HG02678 (cell line): ENCODE data around the gene FAM180B.
"Not testable (repeated sequence)": the region's sequence is repeated elsewhere in the genome, so short reads cannot be mapped to it uniquely, and the experiment has no call there.

ENCODE experiments used
- ATAC-seq: cut with Tn5 transposase; IDR thresholded peaks from one replicate; pipeline ENCODE4 v1.9.1; 2021; ENCODE audit warnings: mild to moderate bottlenecking, moderate library complexity; ENCODE audit not compliant: unreplicated experiment

FAM180B gene

DNA sequence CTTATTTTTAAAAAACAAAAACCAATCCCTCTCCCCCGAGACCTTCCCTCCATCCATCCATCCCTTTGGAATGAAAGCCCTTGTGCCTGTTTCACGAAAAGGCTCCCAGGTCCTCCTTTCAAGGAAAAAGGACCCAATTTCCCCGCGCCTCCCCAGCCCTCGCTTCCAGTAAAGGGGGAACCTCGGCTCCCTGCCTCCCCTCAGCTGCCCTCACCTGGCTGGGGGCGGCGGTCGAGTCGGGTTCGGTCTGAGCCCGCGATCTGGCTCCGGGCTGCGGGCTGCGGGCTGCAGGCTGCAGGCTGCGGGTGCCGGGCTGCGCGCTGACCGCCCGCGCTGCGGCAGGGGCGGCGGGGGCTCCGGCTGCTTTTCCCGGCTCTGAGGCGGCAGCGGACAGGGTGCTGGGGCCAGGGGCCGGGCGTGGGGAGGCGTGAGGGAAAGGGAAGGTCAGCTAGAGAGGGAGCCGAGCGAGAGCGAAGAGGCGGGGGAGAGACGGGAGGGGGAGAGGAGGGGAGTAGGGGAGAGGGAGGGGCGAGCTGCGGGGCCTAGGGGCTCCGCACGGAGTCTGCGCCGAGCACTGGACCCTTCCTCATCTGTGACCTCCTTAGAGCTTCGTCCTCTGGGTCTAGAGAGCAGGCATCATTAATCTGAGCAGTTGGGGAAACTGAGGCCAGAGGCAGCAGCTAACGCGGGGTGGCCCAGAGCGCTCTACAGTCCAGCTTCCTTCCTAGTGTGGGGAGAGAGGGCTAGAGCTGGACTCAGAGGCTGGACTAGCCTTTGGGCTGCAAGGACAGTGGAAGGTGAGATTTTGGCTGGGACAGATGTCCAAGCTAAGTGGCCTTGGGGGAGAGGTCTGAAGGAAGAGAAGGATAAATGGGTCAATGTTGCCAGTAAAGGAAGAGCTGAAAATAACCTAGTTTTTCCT, 7.7 kb downstream of the FAM180B start, which contains the start of gene C1QTNF4:
C1QTNF4 (minus strand) TSS at position 478 of the 922 bp plus-strand sequence. CDS start 3,601 bp downstream, outside the sequence.
- no peak for ATAC-seq

DNA sequence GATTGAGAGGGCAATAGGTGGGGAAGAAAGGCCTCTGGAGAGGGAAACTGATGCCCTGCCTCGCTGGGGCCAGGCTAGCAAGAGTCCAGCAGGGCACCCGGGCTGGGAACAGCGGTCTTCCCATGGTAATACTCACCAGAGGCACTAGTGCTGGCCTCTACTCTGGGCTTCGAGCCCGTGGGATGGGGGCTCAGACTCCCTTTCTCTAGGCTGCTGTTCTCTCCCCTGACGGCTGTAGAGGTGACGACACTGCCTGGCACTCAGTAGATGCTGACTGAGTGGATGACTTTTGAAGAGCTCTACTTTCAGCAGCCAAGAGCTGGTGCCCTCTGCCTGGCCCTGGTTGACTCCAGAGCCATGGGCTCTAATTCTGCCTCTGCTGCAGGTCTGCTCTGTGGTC, 8.6 kb downstream of the FAM180B start:
- ATAC-seq: no peak

GRCh38 chr11:47595967-47596366, 9.5 kb downstream of the FAM180B start:
- no peak for ATAC-seq

DNA sequence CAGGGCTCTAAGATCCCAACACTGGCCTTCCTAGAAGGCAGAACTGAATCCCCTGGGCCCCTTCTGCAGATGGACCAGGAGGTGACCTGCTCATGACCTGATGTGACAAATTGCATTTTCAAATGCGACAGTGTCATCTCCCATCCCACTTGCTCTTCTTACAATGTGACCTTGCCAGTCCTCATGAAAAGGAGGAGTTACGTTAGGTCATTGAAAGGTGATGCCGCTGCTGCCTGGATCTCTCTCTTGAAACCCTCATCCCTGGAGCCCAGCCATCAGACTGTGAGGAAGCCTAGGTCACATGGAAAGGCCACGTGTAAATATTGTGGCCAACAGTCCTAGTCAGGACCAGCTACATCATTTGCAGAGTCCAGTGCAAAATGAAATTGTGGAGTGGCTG, 13.4 kb downstream of the FAM180B start:
- ATAC-seq: no peak

DNA sequence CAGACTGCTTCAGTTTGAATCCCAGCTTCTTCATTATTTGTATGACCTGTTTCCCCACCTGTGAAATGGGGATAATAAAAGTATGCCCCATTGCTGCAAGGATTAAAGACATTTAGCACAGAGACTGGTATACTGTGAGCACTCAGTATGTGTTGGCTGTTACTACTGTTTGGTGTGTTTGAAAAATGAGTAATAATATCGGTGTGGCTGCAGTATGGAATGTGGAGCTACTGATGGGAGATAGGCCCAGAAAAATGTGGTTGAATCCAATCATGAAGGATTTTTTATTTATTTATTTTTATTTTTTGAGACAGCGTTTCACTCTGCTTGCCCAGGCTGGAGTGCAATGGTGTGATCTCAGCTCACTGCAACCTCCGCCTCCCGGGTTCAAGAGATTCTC, 16.8 kb downstream of the FAM180B start:
- no peak for ATAC-seq

- ATAC-seq: no peak
Observed at GRCh38 chr11:47605921-47606320, 19.4 kb downstream of the FAM180B start.

DNA sequence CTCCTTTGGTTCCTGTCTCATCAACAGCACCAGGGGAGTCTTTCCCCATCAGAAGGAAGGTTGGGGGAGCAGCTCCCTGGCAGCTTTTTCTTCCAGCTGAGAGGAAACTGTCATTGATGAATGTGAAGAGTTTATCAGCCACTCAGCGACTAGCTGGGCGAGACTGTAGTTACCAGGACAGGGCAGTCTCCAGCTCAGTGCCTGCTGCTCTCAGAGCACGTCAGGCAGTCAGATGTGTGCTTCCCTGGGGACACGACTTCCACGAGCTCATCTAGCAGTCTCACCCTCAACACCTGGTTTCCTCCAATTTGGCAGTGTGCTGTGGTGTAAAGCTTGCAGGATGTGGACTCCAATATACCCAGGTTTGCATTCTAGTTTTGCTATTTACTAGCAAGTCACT, 20.3 kb downstream of the FAM180B start:
- ATAC-seq: no peak

DNA sequence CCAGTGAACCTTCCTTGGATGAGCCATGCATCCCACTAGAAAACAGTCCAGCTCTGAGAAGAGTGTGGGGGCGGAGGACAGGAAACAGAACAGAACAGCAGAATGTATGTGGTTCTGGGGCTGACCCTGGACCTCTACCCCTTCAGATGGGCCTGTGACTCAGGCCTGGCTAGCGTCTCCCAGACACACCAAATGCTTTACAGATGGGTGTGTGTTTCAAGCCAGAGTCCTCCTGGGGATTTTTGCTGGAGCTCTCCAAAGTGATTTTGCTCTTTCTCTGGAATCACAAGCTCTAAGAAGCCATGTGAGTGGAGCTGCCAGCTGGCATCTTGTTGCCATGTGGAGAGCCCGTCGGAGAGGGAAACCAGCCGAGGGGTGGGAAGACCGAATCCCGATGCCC, 20.9 kb downstream of the FAM180B start:
- ATAC-seq: no peak

DNA sequence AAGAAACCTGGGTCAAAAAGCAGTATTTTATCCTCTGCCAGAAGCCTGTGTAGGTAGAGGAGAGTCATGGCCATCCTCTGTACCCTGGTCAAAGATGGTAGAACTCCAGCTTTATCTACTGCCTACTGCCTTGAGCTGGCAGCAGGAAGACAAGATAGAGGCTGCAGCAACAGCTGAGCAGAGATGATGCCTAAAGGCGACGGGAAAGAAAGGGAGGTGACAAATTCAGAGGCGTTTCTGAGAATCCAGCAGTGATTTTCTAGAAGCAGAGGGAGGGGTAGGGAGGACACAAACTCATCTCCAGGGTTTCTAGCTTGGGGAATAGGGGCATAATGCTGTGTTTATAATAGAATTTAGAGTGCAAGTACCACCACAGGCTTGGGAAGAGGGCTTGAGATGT, 23.2 kb downstream of the FAM180B start:
- no peak for ATAC-seq

- peak; percentile 74 for ATAC-seq
Observed at GRCh38 chr11:47611348-47611794, 24.9 kb downstream of the FAM180B start.

- ATAC-seq: no peak
Observed at GRCh38 chr11:47615249-47615648, 28.8 kb downstream of the FAM180B start.

DNA sequence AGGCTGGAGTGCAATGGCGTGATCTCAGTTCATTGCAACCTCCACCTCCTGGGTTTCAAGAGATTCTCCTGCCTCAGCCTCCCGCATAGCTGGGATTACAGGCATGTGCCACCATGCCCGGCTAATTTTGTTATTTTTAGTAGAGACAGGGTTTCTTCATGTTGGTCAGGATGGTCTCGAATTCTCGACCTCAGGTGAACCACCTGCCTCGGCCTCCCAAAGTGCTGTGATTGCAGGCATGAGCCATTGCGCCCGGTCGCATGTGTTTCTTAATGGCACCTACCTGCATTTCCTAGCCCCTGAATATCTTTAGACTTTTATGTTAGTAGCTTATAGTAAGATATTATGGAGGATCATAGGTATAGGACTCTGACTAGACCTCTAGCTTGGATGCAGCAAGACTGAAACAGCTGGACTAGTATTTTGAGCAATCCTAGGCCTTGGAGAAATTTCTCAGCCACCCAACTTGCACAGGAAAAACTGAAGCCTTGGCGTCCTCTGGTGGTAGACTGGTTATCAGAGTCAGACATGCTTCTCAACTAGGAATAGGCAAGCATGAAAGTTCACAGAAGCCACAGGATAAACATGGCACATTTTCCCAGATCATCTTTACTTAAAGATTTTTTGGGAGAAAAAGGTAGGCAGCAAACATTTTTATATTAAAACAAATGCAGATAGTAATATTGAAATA, 30.4 kb downstream of the FAM180B start:
- no peak for ATAC-seq

DNA sequence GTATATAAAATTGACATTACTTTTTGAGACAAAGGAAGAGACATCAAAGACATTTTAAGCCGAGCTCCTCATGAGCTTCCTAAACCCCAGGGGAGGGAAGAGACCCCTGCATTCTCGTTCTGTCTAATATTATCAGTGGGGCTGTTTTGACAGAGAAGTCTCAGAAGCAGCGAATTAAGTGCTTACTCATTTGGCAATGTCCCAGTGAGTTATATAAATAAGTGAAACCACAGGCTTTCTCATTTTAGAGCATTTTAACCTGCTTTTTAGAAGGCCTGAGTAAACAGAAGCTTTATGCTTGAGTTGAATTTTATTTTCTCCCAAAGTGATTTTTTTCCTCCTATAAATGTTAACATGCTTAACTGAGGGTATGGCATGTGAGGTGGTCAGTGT, 30.9 kb downstream of the FAM180B start:
- ATAC-seq: no peak

- no peak for ATAC-seq
Observed at GRCh38 chr11:47620836-47621378, 34.4 kb downstream of the FAM180B start.

- ATAC-seq: no peak
Observed at GRCh38 chr11:47626234-47626633, 39.8 kb downstream of the FAM180B start.

GRCh38 chr11:47628026-47628425, 41.5 kb downstream of the FAM180B start:
- ATAC-seq: no peak

DNA sequence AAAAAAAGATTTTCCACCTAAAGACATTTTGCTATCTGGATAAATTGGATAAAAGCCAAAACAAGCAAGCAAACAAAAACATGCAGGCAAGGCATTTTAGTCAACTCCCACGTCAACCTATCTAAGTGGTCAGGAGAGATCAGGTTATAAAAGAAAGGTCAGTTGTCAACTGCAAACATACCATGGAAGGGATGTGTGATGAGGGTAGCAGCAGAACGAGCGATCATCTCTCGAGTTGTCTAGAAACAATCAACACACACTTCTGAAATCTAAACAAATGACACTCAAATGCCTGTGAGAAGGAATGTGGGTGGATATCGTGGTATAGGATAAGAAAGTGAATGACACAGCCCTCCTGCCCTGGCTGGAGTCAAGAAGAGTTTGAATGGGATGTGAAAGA, 45.0 kb downstream of the FAM180B start:
- no peak for ATAC-seq

DNA sequence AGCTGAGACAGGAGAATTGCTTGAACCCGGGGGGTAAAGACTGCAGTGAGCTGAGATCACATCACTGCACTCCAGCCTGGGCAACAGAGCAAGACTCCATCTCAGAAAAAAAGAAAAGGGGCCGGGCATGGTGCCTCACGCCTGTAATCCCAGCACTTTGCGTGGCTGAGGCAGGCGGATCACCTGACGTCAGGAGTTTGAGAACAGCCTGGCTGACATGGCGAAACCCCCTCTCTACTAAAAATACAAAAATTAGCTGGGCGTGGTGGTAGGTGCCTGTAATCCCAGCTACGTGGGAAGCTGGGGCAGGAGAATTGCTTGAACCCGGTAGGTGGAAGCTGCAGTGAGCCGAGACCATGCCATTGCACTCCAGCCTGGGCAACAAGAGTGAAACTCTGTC, 49.9 kb downstream of the FAM180B start:
- ATAC-seq: not testable (repeated sequence)
